NCI-H2171 treated with DMSO at 0.1 percent for 48 hours (cell line): ENCODE data around the gene PMF1.
A peak's percentile ranks its signal among the peaks of the same experiment; 100 is the strongest.
"Not testable (repeated sequence)": the region's sequence is repeated elsewhere in the genome, so short reads cannot be mapped to it uniquely, and the experiment has no call there.

Experiments
- DNase-seq: peaks from one replicate; lab custom pipeline; 2025; lab: John Stamatoyannopoulos, UW

The PMF1 gene

GRCh38 chr1:156212833-156213643 is at the start of gene PMF1:
PMF1 (plus strand) TSS chr1:156213007; CDS start chr1:156213016, 9 bp downstream.
- peak; percentile 97 for DNase-seq

DNA sequence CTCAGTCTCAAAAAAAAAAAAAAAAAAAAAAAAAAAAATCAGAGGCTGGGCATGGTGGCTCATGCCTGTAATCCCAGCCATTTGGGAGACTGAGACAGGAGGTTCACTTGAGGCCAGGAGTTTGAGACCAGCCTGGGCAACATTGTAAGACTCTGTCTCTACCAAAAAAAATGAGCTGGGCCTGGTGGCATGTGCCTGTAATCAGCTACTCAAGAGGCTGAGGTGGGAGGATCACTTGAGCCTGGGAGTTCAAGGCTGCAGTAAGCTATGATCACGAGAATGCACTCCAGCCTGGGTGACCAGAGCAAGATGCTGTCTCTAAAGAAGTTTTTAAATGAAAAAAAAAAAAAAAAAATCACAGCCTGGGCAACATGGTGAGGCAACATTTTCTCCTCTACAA is 49.1 kb upstream of the PMF1 start:
- no peak for DNase-seq

GRCh38 chr1:156164125-156164831 is 48.5 kb upstream of the PMF1 start:
- no peak for DNase-seq

GRCh38 chr1:156165083-156165482 is 47.7 kb upstream of the PMF1 start:
- DNase-seq = no peak

GRCh38 chr1:156167536-156167935 is 45.3 kb upstream of the PMF1 start:
- no peak for DNase-seq

GRCh38 chr1:156172696-156173470 is 39.9 kb upstream of the PMF1 start:
- no peak for DNase-seq

GRCh38 chr1:156176610-156177210 is 36.1 kb upstream of the PMF1 start:
- DNase-seq = no peak

- no peak for DNase-seq
Measured at GRCh38 chr1:156177919-156178654, 34.7 kb upstream of the PMF1 start.

DNA sequence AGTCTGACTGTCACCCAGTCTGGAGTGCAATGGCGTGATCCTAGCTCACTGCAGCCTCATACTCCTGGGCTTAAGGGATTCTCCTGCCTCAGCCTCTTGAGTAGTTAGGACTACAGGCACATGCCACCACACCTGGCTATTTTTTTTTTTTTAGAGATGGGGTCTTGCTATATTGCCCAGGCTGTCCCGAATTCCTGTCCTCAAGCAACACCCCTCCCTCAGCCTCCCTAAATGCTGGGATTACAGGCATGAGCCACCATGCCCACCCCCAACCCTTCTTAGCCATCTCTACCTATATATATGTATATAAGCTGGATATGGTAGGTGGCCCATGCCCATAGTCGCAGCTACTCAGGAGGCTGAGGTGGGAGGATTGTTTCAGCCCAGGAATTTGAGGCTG is 32.3 kb upstream of the PMF1 start:
- DNase-seq = no peak

DNA sequence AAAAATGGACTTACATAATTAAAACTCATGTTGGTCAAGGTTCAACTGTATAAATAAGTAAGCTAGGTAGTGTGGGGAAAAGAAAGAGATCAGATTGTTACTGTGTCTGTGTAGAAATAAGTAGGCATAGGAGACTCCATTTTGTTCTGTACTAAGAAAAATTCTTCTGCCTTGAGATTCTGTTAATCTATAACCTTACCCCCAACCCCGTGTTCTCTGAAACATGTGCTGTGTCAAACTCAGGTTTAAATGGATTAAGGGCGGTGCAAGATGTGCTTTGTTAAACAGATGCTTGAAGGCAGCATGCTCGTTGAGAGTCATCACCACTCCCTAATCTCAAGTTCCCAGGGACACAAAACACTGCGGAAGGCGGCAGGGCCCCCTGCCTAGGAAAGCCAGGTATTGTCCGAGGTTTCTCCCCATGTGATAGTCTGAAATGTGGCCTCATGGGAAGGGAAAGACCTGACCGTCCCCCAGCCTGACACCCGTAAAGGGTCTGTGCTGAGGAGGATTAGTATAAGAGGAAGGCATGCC is 31.3 kb upstream of the PMF1 start:
- not testable (repeated sequence) for DNase-seq

GRCh38 chr1:156182010-156182779 is 30.6 kb upstream of the PMF1 start:
- not testable (repeated sequence) for DNase-seq

- DNase-seq = not testable (repeated sequence)
Measured at GRCh38 chr1:156186347-156187177, 26.2 kb upstream of the PMF1 start.

DNA sequence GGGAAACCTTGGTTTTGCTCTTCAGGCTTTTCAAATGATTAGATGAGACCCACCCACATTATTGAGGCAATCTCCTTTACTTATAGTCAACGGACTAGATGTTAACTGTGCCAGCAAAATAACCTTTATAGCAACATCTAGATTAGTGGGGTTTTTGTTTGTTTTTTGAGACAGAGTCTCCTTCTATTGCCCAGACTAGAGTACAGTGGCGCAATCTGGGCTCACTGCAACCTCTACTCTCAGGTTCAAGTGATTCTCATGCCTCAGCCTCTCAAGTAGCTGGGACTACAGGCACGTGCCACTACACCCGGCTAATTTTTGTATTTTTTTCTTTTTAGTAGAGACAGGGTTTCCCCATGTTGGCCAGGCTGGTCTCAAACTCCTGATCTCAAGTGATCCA is 22.5 kb upstream of the PMF1 start:
- not testable (repeated sequence) for DNase-seq

DNA sequence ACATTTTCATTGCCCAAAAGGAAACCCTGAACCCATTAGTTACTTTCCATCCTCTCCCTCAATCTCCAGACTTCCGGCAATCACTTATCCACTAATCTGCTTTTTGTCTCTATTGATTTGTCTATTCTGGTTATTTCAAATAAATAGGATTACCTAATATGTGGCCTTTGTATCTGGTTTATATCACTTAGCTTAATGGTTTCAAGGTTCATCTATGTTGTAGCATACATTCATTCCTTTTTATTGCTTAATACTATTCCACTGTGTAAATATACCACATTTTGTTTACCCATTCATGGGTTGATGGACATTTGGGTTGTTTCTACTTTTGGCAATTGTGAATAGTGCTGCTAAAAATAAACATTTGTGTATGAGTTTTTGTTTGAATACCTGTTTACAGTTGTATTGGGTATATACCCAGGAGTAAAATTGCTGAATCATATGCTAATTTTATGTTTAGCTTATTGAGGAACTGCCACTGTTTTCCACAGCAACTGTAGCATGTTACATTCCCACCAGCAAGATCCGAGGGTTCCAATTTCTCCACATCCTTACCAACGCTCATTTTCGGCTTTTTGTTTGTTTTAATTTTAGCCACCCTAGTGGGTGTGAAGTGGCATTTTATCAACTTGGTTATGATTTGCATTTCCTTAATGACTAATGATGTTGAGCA is 21.4 kb upstream of the PMF1 start:
- DNase-seq = no peak

- no peak for DNase-seq
Measured at GRCh38 chr1:156193208-156193487, 19.7 kb upstream of the PMF1 start.

DNA sequence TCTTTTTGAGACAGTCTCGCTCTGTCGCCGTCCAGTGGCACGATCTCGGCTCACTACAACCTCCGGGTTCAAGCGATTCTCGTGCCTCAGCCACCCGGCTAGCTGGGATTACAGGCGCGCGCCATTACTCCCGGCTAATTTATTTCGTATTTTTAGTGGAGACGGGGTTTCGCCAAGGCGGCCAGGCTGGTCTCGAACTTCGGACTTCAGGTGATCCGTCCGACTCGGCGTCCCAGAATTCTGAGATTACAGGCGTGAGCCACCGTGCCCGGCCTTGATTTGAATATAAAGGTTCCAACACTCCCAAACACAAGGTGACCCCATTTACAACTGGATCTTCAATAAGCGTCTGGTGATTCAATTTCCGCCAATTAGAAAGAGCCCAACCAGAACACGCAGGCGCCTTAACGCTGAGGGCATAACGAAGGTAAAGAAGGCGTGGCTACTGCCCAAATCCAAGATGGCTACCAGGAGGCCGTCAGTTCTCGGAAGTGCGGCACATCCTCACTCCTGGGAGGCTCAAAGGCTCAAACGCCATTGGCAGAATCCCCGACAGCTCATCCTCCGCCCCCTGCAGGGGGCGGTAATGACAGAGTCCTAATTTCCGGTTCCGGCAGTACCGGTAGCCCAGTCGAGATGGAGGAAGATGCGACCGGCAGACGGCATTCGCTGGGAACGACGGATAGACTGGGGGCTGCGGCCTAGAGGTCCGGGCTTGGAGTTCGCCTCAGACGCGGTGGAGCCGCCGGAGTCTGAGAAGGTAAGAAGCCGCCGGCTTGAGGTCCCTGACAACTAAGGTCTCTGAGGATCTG is 19.1 kb upstream of the PMF1 start, which contains the start of gene SLC25A44:
TSS of gene SLC25A44 (plus strand) at position 617 of the 812 bp plus-strand sequence. CDS start 5,744 bp downstream, outside the sequence.
- peak; percentile 99 for DNase-seq

DNA sequence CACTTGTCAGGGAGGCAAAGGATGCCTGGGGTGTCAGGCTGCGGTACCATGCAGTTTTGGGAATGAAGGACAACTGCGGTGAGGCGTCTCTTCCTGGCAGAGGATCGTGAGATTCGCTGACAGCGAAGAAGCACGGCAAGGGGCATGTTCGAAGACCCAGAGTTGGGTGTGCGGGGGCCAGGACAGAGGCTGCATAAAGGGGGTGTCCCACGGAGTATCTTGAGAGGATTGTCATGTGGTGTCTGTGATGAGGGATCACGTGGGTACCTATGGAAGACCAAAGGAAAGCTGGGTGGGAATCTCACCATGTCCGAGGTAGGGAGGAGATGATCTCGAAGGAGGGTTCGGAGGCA is 18.5 kb upstream of the PMF1 start:
- peak; percentile 27 for DNase-seq

DNA sequence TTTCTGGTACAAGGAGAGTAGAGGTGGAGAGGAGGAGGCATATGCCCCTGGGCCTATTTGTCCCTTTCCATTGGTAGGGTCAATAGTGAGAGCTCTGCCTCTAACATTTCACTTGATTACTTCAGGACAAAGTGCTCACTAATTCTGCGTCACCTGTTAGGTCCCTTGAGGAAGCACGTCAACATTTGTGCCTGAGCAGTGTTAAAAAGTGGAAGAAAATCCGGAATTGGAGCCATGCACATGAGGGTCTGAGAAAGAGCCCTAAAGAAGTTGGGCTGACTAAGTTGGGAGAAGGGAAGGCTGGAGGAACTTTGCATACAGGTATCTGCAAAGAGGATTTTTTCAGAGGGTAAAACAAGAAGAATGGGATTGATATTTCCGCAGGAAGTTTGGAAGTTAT is 17.0 kb upstream of the PMF1 start:
- no peak for DNase-seq
